ENCODE results near the gene RASGRP1.
A peak's percentile ranks its signal among the peaks of the same experiment; 100 is the strongest.

The RASGRP1 gene

DNA sequence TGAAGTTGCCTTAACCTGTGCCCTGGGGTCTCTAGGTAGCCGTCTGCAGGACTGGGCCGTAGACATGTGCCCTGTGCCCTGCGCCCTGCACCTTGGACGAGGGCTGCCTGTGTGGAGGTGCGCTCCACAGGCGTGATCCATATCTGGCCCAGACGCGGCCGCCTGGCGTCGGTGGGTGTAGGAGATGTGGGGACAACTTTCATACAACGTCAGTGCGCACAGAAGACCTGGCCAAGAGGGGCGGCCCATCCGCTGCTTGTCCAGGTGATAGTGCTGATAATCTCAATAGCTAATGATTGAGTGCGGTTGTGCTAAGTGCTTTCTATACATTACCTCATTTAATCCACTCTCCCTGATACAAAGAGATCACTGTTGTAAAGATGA, 665 bp upstream of the RASGRP1 start:
- no peak for DNase-seq (ENCODE audit: low read depth)

DNA sequence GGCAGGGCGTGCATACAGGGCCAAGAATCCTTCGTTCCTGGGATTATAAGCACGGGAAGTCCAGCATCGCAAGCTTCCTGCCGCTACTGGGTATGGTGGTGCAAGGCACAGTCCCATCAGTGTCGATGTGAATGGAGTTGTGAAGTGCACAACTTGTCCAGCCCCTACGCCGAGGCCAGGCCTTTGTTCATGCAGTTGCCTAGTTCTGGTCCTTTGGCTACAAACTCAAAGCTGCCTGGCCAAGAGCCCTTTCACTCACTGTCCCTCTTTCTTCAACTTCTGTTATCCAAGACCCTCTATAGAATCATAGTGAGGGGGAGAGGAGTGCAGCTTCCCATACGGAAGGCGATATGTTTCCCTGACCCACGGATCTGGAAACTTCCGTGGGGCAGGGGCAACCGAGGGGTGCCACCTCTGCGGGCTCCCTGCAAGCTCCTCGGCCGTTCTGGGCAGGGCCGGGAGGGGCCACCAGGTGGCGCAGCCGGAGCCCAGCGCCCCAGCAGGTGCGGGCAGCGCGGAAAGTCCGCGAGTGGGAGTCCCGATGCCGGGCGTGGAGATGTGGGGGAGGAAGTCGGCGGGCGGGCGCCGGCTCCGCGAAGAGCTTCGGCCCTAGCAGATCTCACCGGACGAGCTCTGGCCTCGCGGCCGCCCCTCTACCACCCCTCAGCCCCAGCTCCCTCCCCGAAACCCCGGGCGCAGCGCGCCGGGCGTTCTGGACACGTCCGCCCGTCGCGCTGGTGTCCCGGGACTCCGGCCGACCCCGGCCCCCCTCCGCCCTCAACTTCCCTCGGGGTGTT, 693 bp downstream of the RASGRP1 start:
- no peak for DNase-seq (ENCODE audit: low read depth)

DNA sequence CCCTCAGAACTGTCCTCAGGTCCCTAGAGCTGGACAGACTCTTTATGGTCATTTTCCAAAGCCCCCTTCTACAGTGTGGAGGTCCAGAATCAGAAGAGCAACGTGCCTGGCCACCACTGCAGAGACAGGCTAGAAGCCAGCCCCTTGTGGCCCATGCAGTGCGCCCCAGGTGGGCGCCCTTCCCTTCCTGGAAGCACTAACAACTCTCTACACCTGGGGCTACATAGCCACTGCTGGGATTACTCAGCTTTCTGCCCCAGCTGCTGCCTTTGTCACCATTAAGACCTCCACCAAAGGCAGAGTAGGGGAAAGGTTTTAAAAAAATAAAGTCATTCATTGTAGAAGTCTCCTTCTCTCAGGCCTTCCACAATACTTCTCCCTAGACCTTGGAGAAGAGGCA, 2.3 kb downstream of the RASGRP1 start:
- no peak for DNase-seq (ENCODE audit: low read depth)

DNA sequence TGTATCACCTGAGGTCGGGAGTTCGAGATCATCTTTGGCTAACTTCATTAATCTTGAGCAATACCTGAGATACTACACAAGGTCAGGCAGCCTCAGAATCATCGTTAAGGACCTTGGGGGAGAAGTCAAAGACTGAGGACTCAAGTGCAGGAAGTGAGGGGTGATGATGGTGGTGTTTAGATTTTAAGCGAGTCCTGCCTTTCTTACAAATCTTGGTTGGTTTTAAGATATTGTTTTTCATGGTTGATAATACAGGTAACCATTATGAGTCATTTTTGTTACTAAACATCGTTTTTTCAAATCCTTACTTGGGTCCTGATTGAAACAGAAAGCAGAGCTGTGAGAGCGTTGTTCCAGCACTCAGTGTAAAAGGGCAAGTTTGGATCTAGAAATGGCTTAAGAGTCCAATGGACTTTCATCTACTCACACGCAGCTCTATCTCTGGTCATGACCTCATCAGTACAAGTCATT, 4.1 kb downstream of the RASGRP1 start:
- no peak for DNase-seq (ENCODE audit: low read depth)

DNA sequence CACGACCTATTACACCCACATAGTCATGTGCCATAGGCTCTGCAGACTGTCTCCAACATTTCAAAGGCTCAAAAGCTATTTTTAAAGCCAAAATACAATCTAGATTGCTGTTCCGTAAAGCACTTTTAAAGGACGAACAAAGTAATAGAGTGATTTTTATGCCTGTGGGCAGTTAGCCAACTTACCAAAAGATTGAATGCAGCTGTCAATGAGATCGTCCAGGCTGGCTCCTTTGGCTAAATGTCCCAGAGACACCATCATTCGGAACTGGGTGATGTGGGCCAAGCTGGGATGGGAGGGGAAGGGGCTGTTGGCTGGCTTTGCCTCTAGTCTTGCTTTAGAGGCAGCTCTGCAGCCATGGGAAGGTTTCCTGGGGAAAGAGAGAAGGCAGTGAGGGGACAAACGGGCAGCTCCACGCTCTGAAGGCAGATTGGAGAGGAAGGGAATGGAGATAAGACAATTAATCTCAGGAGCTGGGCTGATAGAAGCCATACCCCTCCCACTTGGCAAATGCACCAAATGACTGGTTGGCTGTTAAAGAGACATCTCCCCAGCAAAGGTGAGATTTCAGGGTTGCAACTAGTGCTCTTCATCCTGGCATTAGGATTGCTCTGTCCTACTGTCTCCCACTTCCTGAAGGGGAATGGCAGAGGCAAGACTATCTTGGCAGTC, 4.8 kb downstream of the RASGRP1 start:
- DNase-seq (ENCODE audit: low read depth), result no peak

DNA sequence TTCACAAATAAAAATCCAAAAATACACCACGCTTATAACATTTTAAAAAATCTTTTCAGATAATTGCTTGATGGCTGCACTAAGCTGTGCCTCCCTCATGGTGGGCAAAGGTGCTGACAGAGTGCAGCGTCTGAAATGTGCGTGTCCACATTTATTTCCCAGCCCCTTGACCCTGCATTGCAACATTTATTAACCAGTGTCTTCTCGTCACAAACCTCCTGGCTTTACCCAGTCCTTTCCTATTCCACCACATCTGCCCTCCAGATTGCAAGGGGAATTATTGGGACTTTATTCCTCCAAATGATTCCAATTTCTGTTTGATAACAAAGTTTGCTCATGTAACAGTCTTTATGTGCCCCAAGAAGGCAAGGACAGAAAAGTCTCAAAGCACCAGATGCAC, 5.5 kb downstream of the RASGRP1 start:
- no peak for DNase-seq (ENCODE audit: low read depth)

DNA sequence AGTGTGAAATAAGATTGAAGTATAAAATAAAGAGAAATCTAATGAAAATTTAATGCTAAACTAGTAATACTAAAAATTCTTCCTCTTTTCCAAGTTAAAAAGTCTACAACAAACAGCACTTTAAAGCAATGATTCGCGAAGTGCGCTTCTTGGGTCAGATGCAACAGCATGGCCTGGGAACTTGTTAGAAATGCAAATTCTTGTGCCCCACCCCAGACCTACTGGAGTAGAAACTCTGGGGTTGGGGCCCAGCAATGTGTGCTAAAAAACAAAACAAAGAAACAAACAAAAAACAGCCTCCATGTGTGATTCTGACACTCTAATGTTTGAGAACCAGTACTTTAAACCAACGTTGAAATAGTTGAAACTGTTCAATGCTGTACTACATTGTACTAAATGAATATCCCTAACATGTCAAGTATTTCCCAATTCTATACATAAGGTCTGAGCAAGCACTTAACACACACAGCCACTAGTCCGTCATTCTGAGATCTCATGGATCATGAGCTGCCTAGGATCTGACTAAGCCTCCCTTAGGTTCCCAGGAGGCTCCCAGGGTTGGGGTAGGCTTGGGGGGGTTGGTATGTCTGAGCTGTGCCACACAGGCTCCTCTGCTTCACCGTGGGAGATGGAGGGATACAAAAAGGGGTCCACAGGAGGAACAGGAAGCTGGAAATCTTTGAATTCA, 6.1 kb downstream of the RASGRP1 start:
- no peak for DNase-seq (ENCODE audit: low read depth)

DNA sequence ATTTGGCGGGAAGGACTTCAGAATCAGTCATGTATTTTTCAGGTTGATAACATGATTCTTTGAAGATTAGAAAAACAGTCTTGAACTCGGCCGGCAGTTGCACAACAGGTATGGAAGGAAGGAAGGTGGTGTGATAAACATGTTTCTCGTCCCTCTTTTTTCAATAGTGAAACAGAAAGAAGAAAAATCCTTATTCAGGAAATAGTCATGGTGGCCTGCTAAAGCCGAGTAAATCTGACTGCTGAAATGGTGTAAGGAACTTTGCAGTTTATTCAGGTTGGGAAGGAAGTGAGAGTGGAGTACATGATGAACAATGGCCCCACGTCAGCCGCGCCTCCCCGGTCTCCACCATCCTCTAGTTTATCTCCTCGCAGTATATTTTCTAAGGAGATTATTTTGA, 6.7 kb downstream of the RASGRP1 start:
- DNase-seq (ENCODE audit: low read depth), result no peak

DNA sequence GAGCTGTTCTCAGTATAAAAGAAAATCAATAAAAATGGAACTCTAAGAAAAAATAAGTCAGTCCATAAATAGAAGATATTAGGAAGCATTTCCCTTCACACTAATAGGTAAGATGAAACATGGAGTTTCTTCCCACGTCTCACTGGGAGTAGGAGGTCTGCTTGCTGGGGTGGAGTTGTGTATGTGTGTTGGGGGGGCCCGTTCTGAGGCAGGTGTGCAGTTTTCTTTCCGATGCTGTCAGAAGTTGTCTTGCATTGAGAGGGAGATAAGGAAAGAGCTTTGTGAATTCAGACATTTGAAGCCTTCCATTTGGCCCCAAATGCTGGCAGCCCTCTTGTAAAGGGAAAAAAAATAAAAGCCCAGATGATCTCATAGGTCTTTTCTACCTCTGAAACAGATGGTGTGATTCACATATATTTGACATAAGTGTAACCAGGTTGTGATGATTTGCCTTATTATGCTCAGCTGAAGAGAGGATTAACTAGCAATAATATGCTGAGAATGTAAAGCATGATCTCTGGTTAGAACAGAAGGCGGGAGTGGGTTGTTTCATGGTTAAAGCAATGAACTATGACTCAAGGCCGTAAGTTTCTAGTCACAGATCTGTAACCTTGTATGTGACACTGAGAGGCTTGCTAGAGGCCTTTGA, 8.8 kb downstream of the RASGRP1 start:
- no peak for DNase-seq (ENCODE audit: low read depth)

DNA sequence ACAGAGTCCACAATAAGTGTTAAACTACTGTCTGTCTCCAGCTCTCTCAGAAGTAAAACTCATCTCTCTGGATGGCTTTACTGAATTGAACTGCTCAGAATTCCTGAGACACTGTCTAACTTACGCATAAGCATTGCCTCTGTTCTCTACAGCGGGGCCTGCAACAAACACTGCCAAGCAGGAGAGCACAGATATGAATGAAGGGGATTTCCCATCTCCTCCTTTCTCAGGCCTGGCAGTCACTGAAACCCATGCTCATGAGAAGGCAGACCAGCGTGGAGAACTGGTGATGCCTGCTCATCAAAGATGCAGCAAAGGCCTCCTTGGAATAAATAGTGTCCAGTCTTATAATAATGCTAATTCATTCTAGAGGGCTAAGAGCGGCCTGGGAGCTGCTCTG, 10.3 kb downstream of the RASGRP1 start:
- DNase-seq (ENCODE audit: low read depth), result no peak

DNA sequence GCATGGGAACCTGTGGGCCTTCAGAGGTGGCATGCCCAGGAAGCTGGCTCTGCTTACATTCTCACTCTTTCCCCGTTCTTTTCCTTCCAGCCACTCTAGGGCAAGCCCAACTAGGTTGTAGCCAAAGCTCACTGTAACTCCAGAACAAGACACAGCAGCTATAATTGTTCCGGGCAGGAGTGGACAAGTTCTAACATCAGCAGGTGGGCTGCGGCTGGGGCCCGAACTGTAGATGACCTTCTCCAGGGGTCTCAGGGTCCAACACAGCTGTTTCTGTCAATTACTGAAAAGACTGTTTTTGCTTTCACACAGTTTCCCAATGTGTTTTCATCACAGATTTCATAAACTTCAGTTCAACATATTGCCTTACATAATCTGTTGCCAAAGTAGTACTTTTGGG, 11.5 kb downstream of the RASGRP1 start:
- DNase-seq (ENCODE audit: low read depth), result no peak

DNA sequence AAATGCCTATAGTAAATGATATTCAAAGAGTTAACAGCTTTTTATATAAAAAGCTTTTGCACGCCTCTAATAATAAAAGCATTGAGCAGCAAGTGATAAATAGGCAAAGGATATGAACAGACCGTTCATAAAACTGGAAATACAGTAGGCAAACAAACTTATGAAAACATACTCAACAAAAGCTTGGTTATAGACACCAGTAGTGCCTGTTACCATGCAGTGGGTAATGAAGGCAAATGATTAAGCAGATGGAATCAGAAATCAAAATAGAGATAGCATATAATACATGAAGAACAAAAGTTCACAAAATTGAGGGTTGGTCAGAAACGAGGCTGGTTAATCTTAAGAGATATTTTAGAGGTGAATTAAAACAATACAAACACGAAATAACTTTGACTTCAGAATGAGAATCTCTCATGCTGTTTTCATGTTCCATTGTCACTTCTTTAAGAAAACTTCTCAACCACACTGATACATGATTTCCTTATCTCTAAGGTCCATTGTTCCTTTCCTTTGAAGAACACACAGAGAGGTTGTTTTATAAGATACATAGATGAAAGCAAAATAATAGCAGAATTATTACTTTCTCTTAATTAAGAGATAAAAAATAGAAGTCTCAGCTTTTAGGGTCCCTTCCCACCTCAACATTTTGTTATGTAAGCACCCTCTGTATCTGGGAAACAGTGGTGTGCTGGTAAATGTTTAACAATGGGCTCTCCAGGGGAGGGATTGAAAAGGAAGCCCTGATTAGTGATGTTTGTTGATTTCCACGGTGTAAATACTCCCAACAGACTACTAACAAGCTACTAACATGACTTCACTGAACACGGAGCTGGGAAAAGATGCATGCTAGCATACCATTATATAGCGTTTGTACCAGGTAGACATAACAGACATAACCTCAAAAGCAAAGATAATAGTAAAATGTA, 12.6 kb downstream of the RASGRP1 start:
- no peak for DNase-seq (ENCODE audit: low read depth)

DNA sequence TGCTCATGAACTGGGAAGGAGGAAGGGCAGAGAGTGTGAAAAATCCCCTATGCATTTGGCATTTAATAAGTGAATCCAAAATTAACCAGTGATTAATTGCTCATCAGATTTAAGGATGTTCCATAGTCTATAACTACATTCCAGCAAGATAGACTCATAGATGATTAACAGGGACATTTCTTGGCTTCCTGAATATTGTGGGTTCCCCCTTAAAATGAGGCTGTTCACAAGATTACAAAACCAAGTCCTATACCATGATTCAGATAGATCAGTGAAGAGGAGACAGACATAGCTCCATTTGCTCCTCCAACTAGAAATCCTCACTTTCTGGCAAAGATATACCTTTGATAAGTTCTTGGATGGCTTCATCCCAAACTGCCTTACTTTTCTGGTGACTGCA, 15.4 kb downstream of the RASGRP1 start:
- no peak for DNase-seq (ENCODE audit: low read depth)

DNA sequence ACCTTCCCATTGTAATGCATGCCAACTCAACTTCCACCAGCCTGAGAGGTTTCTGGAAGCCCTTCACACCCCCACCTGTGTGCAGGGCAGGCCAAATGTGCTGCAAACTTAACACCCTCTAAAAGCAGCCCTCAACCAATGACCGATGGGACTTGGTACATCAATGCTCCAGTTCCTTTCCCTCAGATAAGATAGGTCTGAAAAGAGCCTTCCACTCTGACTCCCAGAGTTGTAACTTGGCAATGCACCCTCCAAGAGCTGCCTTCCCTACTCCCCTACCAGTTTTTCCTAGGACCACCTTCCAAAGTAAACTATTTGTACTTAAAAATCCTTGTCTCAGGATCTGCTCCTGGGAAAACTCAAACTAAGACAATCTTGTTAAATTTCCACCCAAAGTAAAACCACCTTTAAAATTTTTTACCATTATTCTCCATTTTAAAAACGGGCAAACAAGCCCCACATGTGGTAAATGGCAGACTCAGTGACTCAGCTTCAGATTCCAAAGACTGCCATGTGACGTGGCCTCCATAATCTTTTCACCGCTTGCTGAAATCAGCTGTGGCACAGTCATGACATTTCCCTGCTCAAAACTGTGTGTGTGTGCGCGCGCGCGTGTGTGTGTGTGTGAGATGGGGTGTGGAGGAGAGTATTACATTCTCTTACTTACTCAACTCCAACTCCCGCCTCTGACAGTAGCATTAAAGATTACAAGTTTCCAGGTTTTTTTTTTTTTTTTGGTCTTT, 17.2 kb downstream of the RASGRP1 start:
- no peak for DNase-seq (ENCODE audit: low read depth)

DNA sequence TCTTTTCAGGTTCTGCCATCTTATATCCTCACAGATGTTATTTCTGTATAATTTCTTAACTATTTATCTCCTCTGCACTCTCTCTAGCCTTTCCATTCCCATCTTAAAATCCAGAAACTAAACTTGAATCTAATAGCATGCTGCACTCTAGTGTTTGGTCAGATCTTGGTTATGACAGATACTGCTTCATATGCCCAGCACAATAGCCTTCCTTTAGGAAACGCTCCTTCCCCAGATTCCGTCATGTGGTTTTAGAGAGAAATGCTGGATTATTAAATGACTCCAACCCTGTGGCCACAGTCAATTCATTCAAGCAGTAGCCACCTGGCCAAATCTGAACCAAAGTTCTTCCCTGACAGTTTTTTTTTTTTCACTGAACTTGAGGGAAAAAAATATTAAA, 19.4 kb downstream of the RASGRP1 start:
- DNase-seq (ENCODE audit: low read depth), result no peak

DNA sequence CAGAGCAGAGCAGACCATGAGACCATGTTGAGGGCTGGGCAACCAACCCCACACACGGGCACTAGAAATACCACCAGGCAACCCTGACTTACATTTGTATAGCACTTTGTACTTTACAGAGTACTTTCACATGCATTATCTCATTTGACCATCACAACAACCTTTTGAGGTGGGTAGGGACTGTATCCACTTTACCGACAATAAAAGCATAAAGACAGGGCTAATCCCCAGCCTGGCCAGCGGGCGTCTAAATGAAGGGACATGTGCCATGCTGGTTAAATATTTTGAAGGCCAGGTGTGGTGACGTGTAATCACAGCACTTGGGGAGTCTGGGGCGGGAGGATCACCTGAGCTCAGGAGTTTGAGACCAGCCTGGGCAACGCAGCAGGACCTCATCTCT, 23.6 kb downstream of the RASGRP1 start:
- DNase-seq (ENCODE audit: low read depth), result no peak

DNA sequence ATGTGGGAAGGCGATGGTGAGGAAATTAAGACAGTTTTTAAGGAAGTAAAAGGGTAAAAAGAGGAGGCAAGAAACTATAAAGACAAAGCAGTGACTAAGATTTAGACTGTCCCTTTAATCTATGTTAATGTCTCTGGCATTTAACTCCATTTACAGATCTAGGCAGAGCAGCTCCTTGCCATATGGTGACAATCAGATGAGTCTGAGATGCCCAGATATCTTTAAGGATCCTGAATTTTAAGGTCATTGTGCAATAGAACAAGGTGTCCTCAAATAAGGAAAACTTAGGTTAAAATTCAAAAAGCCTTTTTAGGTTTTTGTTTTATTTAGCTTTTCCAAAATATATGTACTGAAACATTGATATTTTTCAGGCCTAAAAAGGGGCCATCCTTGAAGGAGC, 24.1 kb downstream of the RASGRP1 start:
- no peak for DNase-seq (ENCODE audit: low read depth)

DNA sequence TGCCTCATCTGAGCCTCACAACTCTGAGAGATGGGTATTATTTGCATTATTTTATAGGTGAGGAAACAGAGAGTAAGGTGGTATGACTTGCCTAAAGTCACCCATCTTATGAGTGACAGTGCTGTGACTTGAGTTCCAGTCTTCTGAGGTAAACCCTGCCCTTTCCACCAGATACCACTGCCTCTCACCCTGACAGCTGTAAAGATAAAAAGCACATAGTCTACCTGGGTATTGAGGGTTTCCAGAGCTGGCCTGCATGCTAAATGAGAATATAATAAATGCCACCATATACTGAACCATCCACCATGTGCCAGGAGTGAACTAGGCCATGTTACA, 25.6 kb downstream of the RASGRP1 start:
- DNase-seq (ENCODE audit: low read depth), result no peak

DNA sequence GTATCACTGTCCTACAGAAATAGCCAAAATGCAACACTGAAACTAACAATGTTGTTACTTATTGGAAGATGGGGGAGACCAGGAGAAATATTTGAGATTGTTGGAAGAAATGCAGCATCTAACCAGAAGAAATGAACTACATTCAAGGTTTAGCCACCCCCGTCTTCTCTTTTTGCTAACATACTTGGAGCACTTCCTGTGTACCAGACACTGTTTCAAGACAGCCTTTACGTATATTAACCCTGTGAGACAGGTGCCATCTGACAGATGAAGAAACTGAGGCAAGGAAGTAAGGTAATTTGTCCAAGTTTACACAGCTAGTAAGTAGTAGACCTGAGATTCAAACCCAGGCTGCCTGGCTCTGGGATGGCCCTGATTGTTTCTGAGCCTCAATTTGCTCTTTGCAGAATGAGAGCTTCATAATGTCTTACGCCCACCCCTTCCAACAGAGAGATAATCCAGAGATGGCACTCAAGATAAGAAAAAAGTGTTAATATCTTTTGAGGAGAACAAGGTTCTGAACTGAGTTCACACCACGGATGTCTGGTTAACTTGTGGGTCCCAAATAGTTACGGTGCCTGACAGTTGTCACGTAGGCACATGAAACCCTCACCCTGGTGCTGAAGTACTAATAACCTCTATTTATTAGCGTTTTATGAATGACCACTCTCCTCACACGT, 26.1 kb downstream of the RASGRP1 start:
- DNase-seq (ENCODE audit: low read depth), result no peak

DNA sequence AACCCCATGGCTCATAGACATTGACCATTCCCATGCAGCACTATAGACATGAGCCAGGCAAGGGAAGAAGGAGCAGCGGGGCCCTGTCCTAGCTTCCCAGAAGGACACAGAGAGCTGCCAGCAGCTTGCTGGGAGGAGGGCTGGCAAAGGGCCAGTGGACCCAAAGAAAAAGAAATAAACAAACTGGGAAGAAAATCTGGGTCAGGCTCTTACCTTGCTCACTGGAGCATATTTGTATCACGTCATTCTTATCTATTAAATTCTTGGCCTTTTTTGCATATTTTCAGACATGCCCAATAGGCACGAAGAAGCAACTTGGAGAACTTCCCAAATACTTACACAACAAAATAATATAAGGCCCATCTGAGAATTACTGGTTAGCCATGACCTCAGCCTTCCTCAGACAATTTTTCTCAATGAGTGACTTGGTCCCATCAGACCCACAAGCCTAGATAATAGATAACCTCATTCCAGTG, 28.4 kb downstream of the RASGRP1 start:
- DNase-seq (ENCODE audit: low read depth), result peak; percentile 82

Measured in stromal cell of bone marrow (primary cell).